Neuronal stem cell (in vitro differentiated cells): ENCODE results near the gene EIF6.

ENCODE experiments used
- DNase-seq: peaks from one replicate; pipeline ENCODE4 v3.0.0-alpha.2; 2013; ENCODE audit warnings: low spot score
- H2AFZ ChIP-seq: one replicate; pipeline ENCODE4 v1.6.1; 2013; ENCODE audit warnings: mild to moderate bottlenecking, low read length, inconsistent platforms
- H2AK5ac ChIP-seq: 2 replicates; pipeline ENCODE4 v1.6.1; 2013; ENCODE audit warnings: low read depth, mild to moderate bottlenecking, inconsistent platforms, low read length, moderate library complexity, mixed read lengths
- H2BK120ac ChIP-seq: 2 replicates; pipeline ENCODE4 v1.6.1; 2013; ENCODE audit warnings: low read depth, mild to moderate bottlenecking, inconsistent platforms, low read length, moderate library complexity, mixed read lengths
- H2BK12ac ChIP-seq: one replicate; pipeline ENCODE4 v1.6.1; 2013; ENCODE audit warnings: low read length, inconsistent platforms
- H2BK15ac ChIP-seq: 2 replicates; pipeline ENCODE4 v1.6.1; 2013; ENCODE audit warnings: mild to moderate bottlenecking, low read length, inconsistent platforms, mixed read lengths
- H2BK5ac ChIP-seq: one replicate; pipeline ENCODE4 v1.6.1; 2013; ENCODE audit warnings: inconsistent platforms, mild to moderate bottlenecking, low read length, moderate library complexity
- H3K14ac ChIP-seq: one replicate; pipeline ENCODE4 v1.6.1; 2013; ENCODE audit warnings: low read length, inconsistent platforms
- H3K18ac ChIP-seq: 2 replicates; pipeline ENCODE4 v1.6.1; 2013; ENCODE audit warnings: low read length, inconsistent platforms
- H3K23ac ChIP-seq: 2 replicates; pipeline ENCODE4 v1.6.1; 2013; ENCODE audit warnings: low read depth, mild to moderate bottlenecking, mixed read lengths, low read length, inconsistent platforms; ENCODE audit not compliant: poor library complexity
- H3K27ac ChIP-seq: replicated peaks from 3 replicates; pipeline ENCODE4 v1.5.1; 2013; ENCODE audit warnings: low read length, inconsistent platforms
- H3K27me3 ChIP-seq, 3 experiments: 2 replicates each; pipeline ENCODE4 v1.6.1; 2013; ENCODE audit warnings: low read length in 3 of 3, mild to moderate bottlenecking in 2 of 3, inconsistent platforms in 1 of 3, low read depth in 1 of 3, mixed read lengths in 1 of 3, moderate library complexity in 1 of 3; ENCODE audit not compliant: control insufficient read depth in 3 of 3, insufficient read depth in 3 of 3
- H3K36me3 ChIP-seq, 2 donors: replicated peaks in 1 of 2; 2 replicates each; pipeline ENCODE4 v1.6.1; 2013; ENCODE audit warnings: low read length in 2 of 2; ENCODE audit not compliant: control insufficient read depth in 2 of 2, insufficient read depth in 2 of 2
- H3K4ac ChIP-seq: 2 replicates; pipeline ENCODE4 v1.6.1; 2013; ENCODE audit warnings: inconsistent platforms, mild to moderate bottlenecking, low read length, moderate library complexity
- H3K4me1 ChIP-seq, 2 donors: 1 replicate in 1 of 2; 2 replicates in 1 of 2; pipeline ENCODE4 v1.6.1; 2013; ENCODE audit warnings: low read length in 2 of 2, low read depth in 1 of 2; ENCODE audit not compliant: control insufficient read depth in 2 of 2, insufficient read depth in 1 of 2
- H3K4me2 ChIP-seq: one replicate; pipeline ENCODE4 v1.6.1; 2013; ENCODE audit warnings: mild to moderate bottlenecking, low read length, inconsistent platforms; ENCODE audit not compliant: insufficient read depth, poor library complexity, severe bottlenecking
- H3K4me3 ChIP-seq, 2 donors: 2 replicates each; pipeline ENCODE4 v1.5.1; 2013; ENCODE audit warnings: low read length in 2 of 2, mild to moderate bottlenecking in 2 of 2, inconsistent platforms in 1 of 2, moderate library complexity in 1 of 2
- H3K79me1 ChIP-seq: one replicate; pipeline ENCODE4 v1.6.1; 2013; ENCODE audit warnings: low read depth, mild to moderate bottlenecking, inconsistent platforms, low read length, moderate library complexity
- H3K9ac ChIP-seq: one replicate; pipeline ENCODE4 v1.6.1; 2013; ENCODE audit warnings: mild to moderate bottlenecking, low read depth, low read length, inconsistent platforms; ENCODE audit not compliant: poor library complexity
- H3K9me3 ChIP-seq, 2 donors: replicated peaks in 1 of 2; 2 replicates each; pipeline versions ENCODE3 to v1.6.1; 2013; ENCODE audit warnings: low read length in 2 of 2, mild to moderate bottlenecking in 2 of 2, inconsistent platforms in 1 of 2, low read depth in 1 of 2, mixed read lengths in 1 of 2, moderate library complexity in 1 of 2; ENCODE audit not compliant: control insufficient read depth in 2 of 2, insufficient read depth in 1 of 2
- H4K8ac ChIP-seq: one replicate; pipeline ENCODE4 v1.6.1; 2013; ENCODE audit warnings: low read depth, mild to moderate bottlenecking, inconsistent platforms, low read length, moderate library complexity
- H4K91ac ChIP-seq: one replicate; pipeline ENCODE4 v1.6.1; 2013; ENCODE audit warnings: low read length, low read depth, mild to moderate bottlenecking, inconsistent platforms; ENCODE audit not compliant: poor library complexity
- WGBS, 2 donors: extraction: QIAGEN DNeasy Blood & Tissue Kit; methylation state at CpG; one replicate each; pipeline ENCODE4 v1.1.7; 2013; ENCODE audit warnings: missing lambda C conversion rate in 2 of 2, mixed read lengths in 1 of 2; ENCODE audit not compliant: insufficient read length in 2 of 2, insufficient replicate concordance in 1 of 2; ENCODE audit errors: extremely low coverage in 2 of 2; 5-methylcytosine and 5-hydroxymethylcytosine counted together

Gene EIF6

DNA sequence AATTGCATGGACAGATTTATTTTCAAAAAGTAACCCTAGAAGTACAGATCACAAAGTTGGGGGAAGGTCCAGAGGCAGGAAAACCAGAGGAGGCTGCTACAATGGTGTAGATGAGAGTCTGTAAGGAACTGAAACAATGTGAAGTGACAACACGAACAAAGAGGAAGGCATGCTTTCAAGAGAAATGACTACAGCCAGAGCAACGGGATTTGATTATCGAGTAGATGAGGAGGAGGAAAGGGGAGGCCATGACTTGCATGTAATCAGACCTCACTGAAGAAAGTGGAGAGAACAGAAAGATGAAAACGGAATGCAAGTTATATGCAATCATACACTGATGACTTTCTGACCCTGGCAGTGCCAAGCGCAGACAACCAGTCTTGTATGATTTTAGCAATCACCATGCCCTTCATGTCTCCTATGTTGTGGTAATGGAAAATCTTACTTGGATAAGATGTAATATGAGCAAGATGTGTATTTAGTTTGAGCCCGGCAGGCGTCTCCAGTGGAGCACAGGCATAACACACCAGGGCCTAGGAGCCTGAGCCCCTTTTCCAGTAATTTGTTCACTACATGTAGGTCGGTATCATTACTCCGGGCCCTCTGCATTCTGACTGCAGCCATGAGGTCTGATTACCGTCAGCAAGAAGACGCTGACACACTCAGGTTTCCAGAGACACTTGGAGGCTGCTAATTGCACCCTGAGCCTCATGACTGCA, 41.6 kb upstream of the EIF6 start:
- Histone ChIP-seq H3K4me2 (no peak overlapping the region), H2AK5ac (no peak overlapping the region), H3K9ac (no peak overlapping the region), H2AFZ (peak overlapping the region; percentile 78), H2BK12ac (no peak overlapping the region), H3K9me3 (no peaks in the 10 kb centered on the region), H3K14ac (no peak overlapping the region), H3K79me1 (no peaks in the 10 kb centered on the region), H2BK120ac (no peak overlapping the region), H3K4me1 (peaks cover 4 to 13% of the 10 kb centered on the region in 2 donors), H4K91ac (no peak overlapping the region), H2BK15ac (no peak overlapping the region), H2BK5ac (no peak overlapping the region), H3K18ac (no peak overlapping the region), H3K27me3 (no peaks in the 10 kb centered on the region), H3K4me3 (no peak overlapping the region), H3K27ac (no peak overlapping the region), H3K23ac (no peak overlapping the region), H3K4ac (no peak overlapping the region), H3K36me3 (no peaks in the 10 kb centered on the region), H4K8ac (no peak overlapping the region)
- WGBS, 2 donors, result no CpG with 5 or more reads among the region's 11 CpGs
- DNase-seq, result no peak

GRCh38 chr20:35325401-35325800, 40.8 kb upstream of the EIF6 start:
- Histone ChIP-seq H3K79me1 (no peaks in the 10 kb centered on the region), H3K9ac (no peak overlapping the region), H2BK5ac (no peak overlapping the region), H3K18ac (no peak overlapping the region), H3K14ac (no peak overlapping the region), H3K4me1 (peaks cover 4 to 15% of the 10 kb centered on the region in 2 donors), H3K36me3 (no peaks in the 10 kb centered on the region), H3K23ac (no peak overlapping the region), H3K27ac (no peak overlapping the region), H3K4me3 (no peak overlapping the region), H2AFZ (peak overlapping the region; percentile 78), H4K91ac (no peak overlapping the region), H3K27me3 (no peaks in the 10 kb centered on the region), H3K4ac (no peak overlapping the region), H2BK15ac (no peak overlapping the region), H4K8ac (no peak overlapping the region), H3K4me2 (no peak overlapping the region), H2BK120ac (no peak overlapping the region), H2BK12ac (no peak overlapping the region), H3K9me3 (no peaks in the 10 kb centered on the region), H2AK5ac (no peak overlapping the region)
- DNase-seq, result no peak
- WGBS, 2 donors, result no CpG with 5 or more reads among the region's 6 CpGs

DNA sequence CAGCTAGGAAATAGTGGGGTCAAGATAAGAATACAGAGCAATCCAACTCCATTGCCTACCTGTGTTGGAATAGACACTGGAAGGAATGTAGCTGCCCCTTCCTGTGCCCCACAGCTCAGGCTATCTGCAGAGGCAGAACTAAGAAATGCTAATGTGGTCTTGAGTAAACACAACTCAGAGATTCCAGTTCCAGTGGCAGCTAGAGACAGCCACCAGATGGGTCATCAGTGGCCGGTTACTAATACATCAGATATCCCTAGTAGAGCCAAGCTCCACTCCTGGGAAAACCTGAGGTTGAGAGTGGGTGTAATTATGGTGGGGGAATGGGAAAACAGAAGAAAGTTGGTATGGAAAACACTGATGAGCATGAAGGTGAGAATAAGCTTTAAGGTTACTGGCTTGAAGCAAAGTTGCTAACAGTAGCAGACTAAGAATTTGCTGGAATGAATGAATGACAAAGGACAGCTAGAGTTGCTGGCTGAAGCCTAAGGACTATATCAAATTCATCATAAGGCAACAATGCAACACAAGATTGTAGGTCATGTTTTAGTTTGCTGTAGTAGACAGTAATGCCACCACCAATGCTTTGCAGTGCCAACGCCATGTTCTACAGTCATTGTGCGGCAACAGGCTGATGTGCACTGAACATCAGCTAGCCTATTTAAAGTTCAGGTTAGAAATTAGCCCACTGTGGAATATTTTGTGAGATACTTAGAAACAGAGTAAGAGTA, 36.0 kb upstream of the EIF6 start:
- Histone ChIP-seq H3K36me3 (no peaks in the 10 kb centered on the region), H2BK15ac (no peak overlapping the region), H3K27ac (no peak overlapping the region), H3K9ac (no peak overlapping the region), H3K79me1 (no peaks in the 10 kb centered on the region), H2BK12ac (no peak overlapping the region), H3K4me2 (no peak overlapping the region), H3K9me3 (no peaks in the 10 kb centered on the region), H3K18ac (no peak overlapping the region), H3K23ac (no peak overlapping the region), H2AK5ac (no peak overlapping the region), H2AFZ (no peak overlapping the region), H3K4ac (no peak overlapping the region), H4K91ac (no peak overlapping the region), H3K27me3 (no peaks in the 10 kb centered on the region), H2BK120ac (no peak overlapping the region), H3K4me3 (no peak overlapping the region), H3K14ac (no peak overlapping the region), H4K8ac (no peak overlapping the region), H3K4me1 (peaks cover 0 to 12% of the 10 kb centered on the region in 2 donors), H2BK5ac (no peak overlapping the region)
- no CpG with 5 or more reads among the region's 3 CpGs for WGBS, 2 donors
- DNase-seq, result no peak

DNA sequence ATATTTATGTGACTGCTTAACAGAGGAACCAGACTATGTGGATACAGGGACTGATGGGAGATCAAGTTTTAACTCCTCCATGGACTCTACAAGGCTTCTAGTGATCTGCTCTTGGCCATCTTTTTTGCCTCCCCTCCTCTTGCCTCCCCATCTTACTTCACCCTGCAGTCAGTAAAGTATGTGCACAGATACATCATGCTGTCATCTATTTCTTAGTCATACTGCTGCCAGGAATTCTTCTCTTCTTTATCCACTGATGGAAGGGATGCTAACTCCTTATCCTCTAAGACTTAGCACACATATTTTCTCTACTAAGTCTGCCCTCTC, 35.3 kb upstream of the EIF6 start:
- Histone ChIP-seq H3K27ac (no peak overlapping the region), H3K14ac (no peak overlapping the region), H4K91ac (no peak overlapping the region), H4K8ac (no peak overlapping the region), H2BK120ac (no peak overlapping the region), H3K9me3 (no peaks in the 10 kb centered on the region), H3K4me2 (no peak overlapping the region), H3K36me3 (no peaks in the 10 kb centered on the region), H2BK12ac (no peak overlapping the region), H2BK5ac (no peak overlapping the region), H3K23ac (no peak overlapping the region), H3K18ac (no peak overlapping the region), H3K4me3 (no peak overlapping the region), H3K4ac (no peak overlapping the region), H2AK5ac (no peak overlapping the region), H2BK15ac (no peak overlapping the region), H3K4me1 (peaks cover 2 to 12% of the 10 kb centered on the region in 2 donors), H2AFZ (no peak overlapping the region), H3K27me3 (no peaks in the 10 kb centered on the region), H3K9ac (no peak overlapping the region), H3K79me1 (no peaks in the 10 kb centered on the region)
- DNase-seq, result no peak
